Liver (tissue), 9 donors: ENCODE results near the gene SPRR2B. TPM values are rescaled to one million over a fixed set of nuclear protein-coding genes. Genes with fewer than 3 reads are reported as not detected.
"Not testable (repeated sequence)": the region's sequence is repeated elsewhere in the genome, so short reads cannot be mapped to it uniquely, and the experiment has no call there.

ENCODE experiments used
- DNase-seq: peaks from one replicate; pipeline ENCODE4 v3.0.0-alpha.2; 2017; ENCODE audit warnings: low spot score
- H3K27ac ChIP-seq, 2 donors: one replicate each; pipeline ENCODE4 v1.7.0; 2013; ENCODE audit warnings: inconsistent platforms in 2 of 2, low read length in 2 of 2, control low read depth in 1 of 2, low read depth in 1 of 2, mild to moderate bottlenecking in 1 of 2
- H3K27me3 ChIP-seq, 4 donors: one replicate each; pipeline versions ENCODE4 v1.6.1 to v1.7.0; 2013; ENCODE audit warnings: low read length in 3 of 4, inconsistent platforms in 1 of 4, mild to moderate bottlenecking in 1 of 4, moderate library complexity in 1 of 4; ENCODE audit not compliant: control insufficient read depth in 4 of 4, insufficient read depth in 4 of 4
- H3K36me3 ChIP-seq, 4 donors: one replicate each; pipeline versions ENCODE4 v1.6.1 to v1.7.0; 2013; ENCODE audit warnings: low read length in 3 of 4, mild to moderate bottlenecking in 3 of 4, low read depth in 1 of 4, moderate library complexity in 1 of 4; ENCODE audit not compliant: control insufficient read depth in 4 of 4, insufficient read depth in 3 of 4
- H3K4me1 ChIP-seq, 4 donors: one replicate each; pipeline versions ENCODE4 v1.6.1 to v1.7.0; 2013; ENCODE audit warnings: low read length in 3 of 4, mild to moderate bottlenecking in 3 of 4, moderate library complexity in 1 of 4; ENCODE audit not compliant: control insufficient read depth in 4 of 4, insufficient read depth in 4 of 4
- H3K4me3 ChIP-seq, 3 donors: one replicate each; pipeline versions ENCODE4 v1.6.1 to v1.7.0; 2013; ENCODE audit warnings: low read length in 3 of 3, control low read depth in 1 of 3, low read depth in 1 of 3, mild to moderate bottlenecking in 1 of 3
- H3K9ac ChIP-seq, 2 donors: one replicate each; pipeline ENCODE4 v1.7.0; 2013; ENCODE audit warnings: low read length in 2 of 2, mild to moderate bottlenecking in 2 of 2, moderate library complexity in 2 of 2, control low read depth in 1 of 2, low read depth in 1 of 2
- H3K9me3 ChIP-seq, 4 donors: one replicate each; pipeline versions ENCODE4 v1.6.1 to v1.7.0; 2013; ENCODE audit warnings: low read length in 3 of 4; ENCODE audit not compliant: control insufficient read depth in 4 of 4
- EGR1 ChIP-seq, 2 donors: IDR thresholded peaks; 2 replicates each; pipeline ENCODE4 v1.6.1; 2016 to 2018; ENCODE audit warnings: antibody characterized with exemption in 2 of 2, low read depth in 2 of 2
- FOXA1 ChIP-seq: IDR thresholded peaks from 2 replicates; pipeline ENCODE4 v1.6.1; 2016; ENCODE audit warnings: antibody characterized with exemption
- FOXA2 ChIP-seq: IDR thresholded peaks from 2 replicates; pipeline ENCODE4 v1.6.1; 2016; ENCODE audit warnings: antibody characterized with exemption
- GABPA ChIP-seq, 2 donors: IDR thresholded peaks in 1 of 2; conservative IDR thresholded peaks in 1 of 2; 2 replicates each; pipeline ENCODE4 v1.6.1; 2016; ENCODE audit warnings: antibody characterized with exemption in 2 of 2, mild to moderate bottlenecking in 1 of 2, moderate library complexity in 1 of 2
- HNF4A ChIP-seq, 2 donors: conservative IDR thresholded peaks; 2 replicates each; pipeline ENCODE4 v1.6.1; 2016; ENCODE audit warnings: antibody characterized with exemption in 2 of 2, mild to moderate bottlenecking in 2 of 2
- HNF4G ChIP-seq: IDR thresholded peaks from 2 replicates; pipeline ENCODE4 v1.6.1; 2016; ENCODE audit warnings: antibody characterized with exemption
- JUND ChIP-seq, 2 donors: IDR thresholded peaks; 2 replicates each; pipeline ENCODE4 v1.6.1; 2016; ENCODE audit warnings: antibody characterized with exemption in 2 of 2
- NR2F2 ChIP-seq: IDR thresholded peaks from 2 replicates; pipeline ENCODE4 v1.6.1; 2016; ENCODE audit warnings: antibody characterized with exemption
- RAD21 ChIP-seq, 2 donors: IDR thresholded peaks; 2 replicates each; pipeline ENCODE4 v1.6.1; 2016; ENCODE audit warnings: antibody characterized with exemption in 2 of 2, mild to moderate bottlenecking in 2 of 2
- RXRA ChIP-seq, 2 donors: IDR thresholded peaks; 2 replicates each; pipeline ENCODE4 v1.6.1; 2017 to 2018; ENCODE audit warnings: antibody characterized with exemption in 2 of 2, mild to moderate bottlenecking in 1 of 2
- SP1 ChIP-seq: IDR thresholded peaks from 2 replicates; pipeline ENCODE4 v1.6.1; 2018; ENCODE audit warnings: antibody characterized with exemption, mild to moderate bottlenecking
- TAF1 ChIP-seq: conservative IDR thresholded peaks from 2 replicates; pipeline ENCODE4 v1.6.1; 2016; ENCODE audit warnings: antibody characterized with exemption, mild to moderate bottlenecking
- YY1 ChIP-seq: IDR thresholded peaks from 2 replicates; pipeline ENCODE4 v1.6.1; 2016; ENCODE audit warnings: antibody characterized with exemption, mild to moderate bottlenecking
- WGBS: extraction: QIAGEN DNeasy Blood & Tissue Kit; methylation state at CpG from one replicate; pipeline ENCODE4 v1.1.7; 2013; 5-methylcytosine and 5-hydroxymethylcytosine counted together
- polyA plus RNA-seq, 2 donors: library from polyadenylated mRNA; stranded (reverse) in 1 of 2; unstranded in 1 of 2; fragments of 200-250 nt in 1 of 2; fragments of >200 nt in 1 of 2; fragmentation: Nextera tagmentation in 1 of 2; extraction: Ambion mirVana in 1 of 2; gene quantifications; one replicate each; pipeline versions ENCODE4 v1.2.1 to v1.2.3, GENCODE V29; 2013 to 2015
- total RNA-seq, 2 donors: library from RNA; depleted of rRNA; stranded (reverse); fragments of >200 nt; gene quantifications; one replicate each; pipeline ENCODE4 v1.2.3, GENCODE V29; 2014
- TF ChIP-seq, protein P1 (sequence below): IDR thresholded peaks from 2 replicates; pipeline ENCODE4 v1.6.1; 2016; ENCODE audit warnings: antibody characterized with exemption
- TF ChIP-seq, protein P2 (sequence below): fragments of 150-350 bp; IDR thresholded peaks from 2 replicates; pipeline ENCODE4 v1.5.1; 2017; ENCODE audit warnings: improper control_type of control experiment, low read depth, low read length; ENCODE audit not compliant: missing input control
- TF ChIP-seq, protein P3 (sequence below): IDR thresholded peaks from 2 replicates; pipeline ENCODE4 v1.6.1; 2016; ENCODE audit warnings: antibody characterized with exemption
- TF ChIP-seq, protein P4 (sequence below): IDR thresholded peaks from 2 replicates; pipeline ENCODE4 v1.6.1; 2016; ENCODE audit warnings: antibody characterized with exemption, mild to moderate bottlenecking
- TF ChIP-seq, protein P5 (sequence below): IDR thresholded peaks from 2 replicates; pipeline ENCODE4 v1.6.1; 2016; ENCODE audit warnings: antibody characterized with exemption
- donor health status: healthy.
- donor health status: healthy.
- donor health status: healthy.
- donor health status: healthy.
- donor health status: healthy.

Gene SPRR2B
- total and polyA plus RNA-seq, 4 donors: not detected

DNA sequence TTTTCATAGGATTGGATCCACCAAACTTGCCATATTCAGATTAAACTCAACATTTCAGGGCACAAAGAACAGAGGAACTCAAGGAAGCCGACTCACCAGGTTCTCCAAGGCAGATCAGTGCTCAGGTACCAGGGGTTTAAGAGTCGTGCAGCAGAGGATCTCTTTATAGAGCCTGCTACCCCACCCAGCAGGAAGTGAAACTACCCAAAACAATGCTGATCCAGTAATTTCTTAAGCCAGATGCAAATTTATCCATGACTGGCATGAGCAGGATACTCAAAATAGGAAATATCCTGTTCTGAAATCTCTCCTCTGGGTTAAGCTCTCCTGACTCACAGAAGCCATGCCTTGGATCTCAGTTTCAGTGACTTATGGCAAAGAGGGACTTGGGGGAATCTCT is 14.0 kb downstream of the SPRR2B start, which contains the start of gene SPRR2A:
SPRR2A (minus strand) TSS at position 138 of the 400 bp plus-strand sequence. CDS start 777 bp downstream, outside the sequence.
- H3K36me3 ChIP-seq: no peaks in the 10 kb centered on the region
- H3K27me3 ChIP-seq: peaks cover 0 to 5% (median under 1%) of the 10 kb centered on the region in 4 donors
- H3K27ac ChIP-seq: no peak within 1 kb of the TSS
- no peak within 1 kb of the TSS for H3K4me3 ChIP-seq
- no peak for TF ChIP-seq YY1
- TF ChIP-seq, protein P1, sequence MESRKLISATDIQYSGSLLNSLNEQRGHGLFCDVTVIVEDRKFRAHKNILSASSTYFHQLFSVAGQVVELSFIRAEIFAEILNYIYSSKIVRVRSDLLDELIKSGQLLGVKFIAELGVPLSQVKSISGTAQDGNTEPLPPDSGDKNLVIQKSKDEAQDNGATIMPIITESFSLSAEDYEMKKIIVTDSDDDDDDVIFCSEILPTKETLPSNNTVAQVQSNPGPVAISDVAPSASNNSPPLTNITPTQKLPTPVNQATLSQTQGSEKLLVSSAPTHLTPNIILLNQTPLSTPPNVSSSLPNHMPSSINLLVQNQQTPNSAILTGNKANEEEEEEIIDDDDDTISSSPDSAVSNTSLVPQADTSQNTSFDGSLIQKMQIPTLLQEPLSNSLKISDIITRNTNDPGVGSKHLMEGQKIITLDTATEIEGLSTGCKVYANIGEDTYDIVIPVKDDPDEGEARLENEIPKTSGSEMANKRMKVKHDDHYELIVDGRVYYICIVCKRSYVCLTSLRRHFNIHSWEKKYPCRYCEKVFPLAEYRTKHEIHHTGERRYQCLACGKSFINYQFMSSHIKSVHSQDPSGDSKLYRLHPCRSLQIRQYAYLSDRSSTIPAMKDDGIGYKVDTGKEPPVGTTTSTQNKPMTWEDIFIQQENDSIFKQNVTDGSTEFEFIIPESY: no peak
- DNase-seq: no peak
- H3K9ac ChIP-seq: no peak within 1 kb of the TSS
- 48% methylated on average over 2 of the region's 2 CpGs for WGBS
- peaks cover 0 to 2% (median 0%) of the 10 kb centered on the region in 4 donors for H3K9me3 ChIP-seq
- H3K4me1 ChIP-seq: no peaks in the 10 kb centered on the region

DNA sequence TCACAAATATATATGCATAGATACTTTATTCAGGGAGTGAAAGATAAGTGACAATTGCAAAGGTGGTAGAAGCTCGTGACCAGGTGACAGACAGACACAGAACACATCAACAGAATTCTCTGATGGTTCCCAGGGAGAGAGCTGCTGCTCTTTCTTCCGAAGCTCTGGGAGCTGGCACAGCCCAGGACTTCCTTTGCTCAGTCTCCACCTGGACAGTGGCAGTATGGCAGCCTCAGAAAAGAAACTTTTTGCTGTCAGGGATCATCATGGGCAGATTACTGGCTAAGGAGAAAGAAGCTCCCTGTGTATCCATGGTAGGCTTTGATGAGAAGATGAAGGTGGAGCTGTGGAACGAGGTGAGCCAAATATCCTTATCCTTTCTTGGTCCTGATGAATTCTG is 15.3 kb downstream of the SPRR2B start:
- not testable (repeated sequence) for H3K36me3 ChIP-seq, H3K27me3 ChIP-seq, H3K4me3 ChIP-seq, H3K9me3 ChIP-seq, H3K9ac ChIP-seq, DNase-seq, H3K4me1 ChIP-seq, H3K27ac ChIP-seq
- 46% methylated on average over 3 of the region's 3 CpGs for WGBS

DNA sequence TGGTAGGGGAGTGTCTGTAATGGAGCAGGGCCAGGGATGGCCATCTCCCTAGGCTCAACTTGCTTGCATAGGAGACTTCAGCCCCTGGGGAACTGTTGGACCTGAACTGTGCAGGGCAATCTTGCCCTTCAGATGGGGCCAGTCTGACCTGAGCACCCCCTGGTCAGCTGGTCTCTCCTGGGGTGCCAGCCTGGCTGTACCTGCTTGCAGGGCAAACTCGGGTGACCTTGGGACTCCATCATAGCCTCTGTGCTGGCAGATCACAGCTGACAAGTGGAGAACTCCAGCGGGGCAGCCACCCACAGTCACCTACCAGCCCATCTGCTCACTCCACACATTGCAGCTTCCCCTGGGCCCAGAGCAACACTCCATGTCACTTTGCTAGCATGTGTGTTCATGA is 22.2 kb downstream of the SPRR2B start:
- no peak overlapping the region for H3K27ac ChIP-seq
- no peaks in the 10 kb centered on the region for H3K4me1 ChIP-seq
- H3K27me3 ChIP-seq: peaks cover 0 to 4% (median 1%) of the 10 kb centered on the region in 4 donors
- TF ChIP-seq FOXA2 (no peak), JUND (IDR thresholded peaks at IDR 0.05) (no peak), FOXA1 (no peak), HNF4G (no peak), EGR1 (IDR thresholded peaks at IDR 0.05; ENCODE audit: low read depth in 2 of 2) (no peak), RXRA (IDR thresholded peaks at IDR 0.05) (no peak), GABPA (IDR thresholded peaks at IDR 0.05 in 1 of 2, conservative IDR thresholded peaks at IDR 0.05 in 1 of 2) (no peak), NR2F2 (no peak), TAF1 (no peak), HNF4A (conservative IDR thresholded peaks at IDR 0.05) (no peak), RAD21 (IDR thresholded peaks at IDR 0.05) (no peak), SP1 (no peak), YY1 (no peak)
- TF ChIP-seq, protein P2, sequence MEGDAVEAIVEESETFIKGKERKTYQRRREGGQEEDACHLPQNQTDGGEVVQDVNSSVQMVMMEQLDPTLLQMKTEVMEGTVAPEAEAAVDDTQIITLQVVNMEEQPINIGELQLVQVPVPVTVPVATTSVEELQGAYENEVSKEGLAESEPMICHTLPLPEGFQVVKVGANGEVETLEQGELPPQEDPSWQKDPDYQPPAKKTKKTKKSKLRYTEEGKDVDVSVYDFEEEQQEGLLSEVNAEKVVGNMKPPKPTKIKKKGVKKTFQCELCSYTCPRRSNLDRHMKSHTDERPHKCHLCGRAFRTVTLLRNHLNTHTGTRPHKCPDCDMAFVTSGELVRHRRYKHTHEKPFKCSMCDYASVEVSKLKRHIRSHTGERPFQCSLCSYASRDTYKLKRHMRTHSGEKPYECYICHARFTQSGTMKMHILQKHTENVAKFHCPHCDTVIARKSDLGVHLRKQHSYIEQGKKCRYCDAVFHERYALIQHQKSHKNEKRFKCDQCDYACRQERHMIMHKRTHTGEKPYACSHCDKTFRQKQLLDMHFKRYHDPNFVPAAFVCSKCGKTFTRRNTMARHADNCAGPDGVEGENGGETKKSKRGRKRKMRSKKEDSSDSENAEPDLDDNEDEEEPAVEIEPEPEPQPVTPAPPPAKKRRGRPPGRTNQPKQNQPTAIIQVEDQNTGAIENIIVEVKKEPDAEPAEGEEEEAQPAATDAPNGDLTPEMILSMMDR: no peak
- TF ChIP-seq, protein P3, sequence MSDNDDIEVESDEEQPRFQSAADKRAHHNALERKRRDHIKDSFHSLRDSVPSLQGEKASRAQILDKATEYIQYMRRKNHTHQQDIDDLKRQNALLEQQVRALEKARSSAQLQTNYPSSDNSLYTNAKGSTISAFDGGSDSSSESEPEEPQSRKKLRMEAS: no peak
- TF ChIP-seq, protein P4, sequence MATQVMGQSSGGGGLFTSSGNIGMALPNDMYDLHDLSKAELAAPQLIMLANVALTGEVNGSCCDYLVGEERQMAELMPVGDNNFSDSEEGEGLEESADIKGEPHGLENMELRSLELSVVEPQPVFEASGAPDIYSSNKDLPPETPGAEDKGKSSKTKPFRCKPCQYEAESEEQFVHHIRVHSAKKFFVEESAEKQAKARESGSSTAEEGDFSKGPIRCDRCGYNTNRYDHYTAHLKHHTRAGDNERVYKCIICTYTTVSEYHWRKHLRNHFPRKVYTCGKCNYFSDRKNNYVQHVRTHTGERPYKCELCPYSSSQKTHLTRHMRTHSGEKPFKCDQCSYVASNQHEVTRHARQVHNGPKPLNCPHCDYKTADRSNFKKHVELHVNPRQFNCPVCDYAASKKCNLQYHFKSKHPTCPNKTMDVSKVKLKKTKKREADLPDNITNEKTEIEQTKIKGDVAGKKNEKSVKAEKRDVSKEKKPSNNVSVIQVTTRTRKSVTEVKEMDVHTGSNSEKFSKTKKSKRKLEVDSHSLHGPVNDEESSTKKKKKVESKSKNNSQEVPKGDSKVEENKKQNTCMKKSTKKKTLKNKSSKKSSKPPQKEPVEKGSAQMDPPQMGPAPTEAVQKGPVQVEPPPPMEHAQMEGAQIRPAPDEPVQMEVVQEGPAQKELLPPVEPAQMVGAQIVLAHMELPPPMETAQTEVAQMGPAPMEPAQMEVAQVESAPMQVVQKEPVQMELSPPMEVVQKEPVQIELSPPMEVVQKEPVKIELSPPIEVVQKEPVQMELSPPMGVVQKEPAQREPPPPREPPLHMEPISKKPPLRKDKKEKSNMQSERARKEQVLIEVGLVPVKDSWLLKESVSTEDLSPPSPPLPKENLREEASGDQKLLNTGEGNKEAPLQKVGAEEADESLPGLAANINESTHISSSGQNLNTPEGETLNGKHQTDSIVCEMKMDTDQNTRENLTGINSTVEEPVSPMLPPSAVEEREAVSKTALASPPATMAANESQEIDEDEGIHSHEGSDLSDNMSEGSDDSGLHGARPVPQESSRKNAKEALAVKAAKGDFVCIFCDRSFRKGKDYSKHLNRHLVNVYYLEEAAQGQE: no peak
- TF ChIP-seq, protein P5, sequence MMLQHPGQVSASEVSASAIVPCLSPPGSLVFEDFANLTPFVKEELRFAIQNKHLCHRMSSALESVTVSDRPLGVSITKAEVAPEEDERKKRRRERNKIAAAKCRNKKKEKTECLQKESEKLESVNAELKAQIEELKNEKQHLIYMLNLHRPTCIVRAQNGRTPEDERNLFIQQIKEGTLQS: no peak
- H3K9me3 ChIP-seq: peaks cover 0 to 2% (median 0%) of the 10 kb centered on the region in 4 donors
- no peak overlapping the region for H3K4me3 ChIP-seq
- H3K9ac ChIP-seq: no peak overlapping the region
- WGBS: 77% methylated on average over 2 of the region's 2 CpGs
- H3K36me3 ChIP-seq: no peaks in the 10 kb centered on the region
- no peak for DNase-seq
